HPDE6-E6E7 (cell line): ENCODE data around the gene HBZ.
"Not testable (repeated sequence)": the region's sequence is repeated elsewhere in the genome, so short reads cannot be mapped to it uniquely, and the experiment has no call there.

ENCODE experiments used
- DNase-seq: peaks from one replicate; pipeline ENCODE4 v3.0.0; 2011; ENCODE audit warnings: missing footprints; ENCODE audit errors: extremely low spot score

Gene HBZ

GRCh38 chr16:179211-180092 is 27.0 kb downstream of the HBZ start:
- DNase-seq, result no peak

GRCh38 chr16:180101-180675 is 27.7 kb downstream of the HBZ start, which contains the start of gene HBQ1:
Gene HBQ1, plus strand, starts transcription at chr16:180459. Its CDS starts 28 bp downstream, at chr16:180487.
- DNase-seq, result peak; percentile 57

- DNase-seq, result peak; percentile 79
Measured at GRCh38 chr16:180681-181564, 28.5 kb downstream of the HBZ start.

- no peak for DNase-seq
Measured at GRCh38 chr16:181565-182021, 29.1 kb downstream of the HBZ start.

- no peak for DNase-seq
Measured at GRCh38 chr16:183005-183404, 30.6 kb downstream of the HBZ start.

GRCh38 chr16:185213-185612 is 32.8 kb downstream of the HBZ start:
- DNase-seq, result no peak

GRCh38 chr16:185691-186090 is 33.2 kb downstream of the HBZ start:
- no peak for DNase-seq

GRCh38 chr16:187330-187729 is 34.9 kb downstream of the HBZ start:
- no peak for DNase-seq

GRCh38 chr16:188674-189073 is 36.2 kb downstream of the HBZ start:
- DNase-seq, result no peak

- DNase-seq, result no peak
Measured at GRCh38 chr16:189604-190186, 37.3 kb downstream of the HBZ start.

- DNase-seq, result no peak
Measured at GRCh38 chr16:191831-192230, 39.4 kb downstream of the HBZ start.

- DNase-seq, result no peak
Measured at GRCh38 chr16:192686-193085, 40.2 kb downstream of the HBZ start.

- no peak for DNase-seq
Measured at GRCh38 chr16:193441-193840, 41.0 kb downstream of the HBZ start.

GRCh38 chr16:194516-194915 is 42.1 kb downstream of the HBZ start:
- no peak for DNase-seq

GRCh38 chr16:200388-200787 is 47.9 kb downstream of the HBZ start:
- DNase-seq, result no peak

- no peak for DNase-seq
Measured at GRCh38 chr16:203246-203645, 50.8 kb downstream of the HBZ start.

- DNase-seq, result not testable (repeated sequence)
Measured at GRCh38 chr16:204046-204445, 51.6 kb downstream of the HBZ start.
